Neural progenitor cell (in vitro differentiated cells): ENCODE measurements around the gene GGTLC2. TPM values are rescaled to one million over a fixed set of nuclear protein-coding genes. Genes with fewer than 3 reads are reported as not detected.
A peak's percentile ranks its signal among the peaks of the same experiment; 100 is the strongest.
"Not testable (repeated sequence)": the region's sequence is repeated elsewhere in the genome, so short reads cannot be mapped to it uniquely, and the experiment has no call there.

ENCODE experiments used
- DNase-seq: peaks from one replicate; pipeline ENCODE4 v3.0.0-alpha.2; 2016; ENCODE audit warnings: low spot score
- H2AFZ ChIP-seq: fragments of 200-600 bp; sonication (generic); replicated peaks from 2 replicates; pipeline ENCODE4 v1.6.1; 2016; ENCODE audit warnings: antibody characterized with exemption
- H3F3A ChIP-seq: fragments of 200-600 bp; sonication (generic); 2 replicates; pipeline ENCODE4 v1.6.1; 2016; ENCODE audit warnings: antibody characterized with exemption, low read depth
- H3K27ac ChIP-seq: fragments of 200-600 bp; sonication (generic); 2 replicates; pipeline ENCODE4 v1.5.1; 2016; ENCODE audit warnings: mild to moderate bottlenecking
- H3K27me3 ChIP-seq: fragments of 200-600 bp; sonication (generic); 2 replicates; pipeline ENCODE4 v1.6.1; 2016; ENCODE audit warnings: mild to moderate bottlenecking, moderate library complexity
- H3K36me3 ChIP-seq: fragments of 200-600 bp; sonication (generic); 2 replicates; pipeline ENCODE4 v1.5.1; 2016
- H3K4me1 ChIP-seq: fragments of 200-600 bp; sonication (generic); 2 replicates; pipeline ENCODE4 v1.6.1; 2016; ENCODE audit warnings: mixed run types
- H3K4me2 ChIP-seq: fragments of 200-600 bp; sonication (generic); 2 replicates; pipeline ENCODE4 v1.6.1; 2016
- H3K4me3 ChIP-seq: fragments of 200-600 bp; sonication (generic); 2 replicates; pipeline ENCODE4 v1.5.1; 2016
- H3K79me2 ChIP-seq: fragments of 200-600 bp; sonication (generic); 2 replicates; pipeline ENCODE4 v1.6.1; 2016; ENCODE audit warnings: low read depth
- H3K9ac ChIP-seq: fragments of 200-600 bp; sonication (generic); 2 replicates; pipeline ENCODE4 v1.6.1; 2016
- H3K9me3 ChIP-seq: fragments of 200-600 bp; sonication (generic); 2 replicates; pipeline ENCODE4 v1.5.1; 2016; ENCODE audit warnings: low read depth
- H4K20me1 ChIP-seq: fragments of 200-600 bp; sonication (generic); 2 replicates; pipeline ENCODE4 v1.6.1; 2016; ENCODE audit warnings: low read depth
- H3K27ac Mint-ChIP-seq: 3 replicates; pipeline ENCODE4 v1.8.0; 2021; ENCODE audit warnings: mixed read lengths
- H3K27me3 Mint-ChIP-seq: 2 replicates; pipeline ENCODE4 v1.8.0; 2022; ENCODE audit warnings: low read depth, mild to moderate bottlenecking, inconsistent platforms, moderate library complexity, mixed read lengths; ENCODE audit not compliant: insufficient read depth
- H3K36me3 Mint-ChIP-seq: 3 replicates; pipeline ENCODE4 v1.8.0; 2021; ENCODE audit warnings: mixed read lengths
- H3K4me1 Mint-ChIP-seq: 3 replicates; pipeline ENCODE4 v1.8.0; 2021; ENCODE audit warnings: mixed read lengths
- H3K4me3 Mint-ChIP-seq: 3 replicates; pipeline ENCODE4 v1.8.0; 2021; ENCODE audit warnings: mild to moderate bottlenecking, moderate library complexity, mixed read lengths
- H3K9me3 Mint-ChIP-seq: 3 replicates; pipeline ENCODE4 v1.8.0; 2020; ENCODE audit warnings: mixed read lengths
- CTCF ChIP-seq: fragments of 200-600 bp; sonication (generic); IDR thresholded peaks from 2 replicates; pipeline ENCODE4 v1.5.1; 2017; ENCODE audit warnings: antibody characterized with exemption, mild to moderate bottlenecking
- EZH2 ChIP-seq: fragments of 200-600 bp; sonication (generic); IDR thresholded peaks from 2 replicates; pipeline ENCODE4 v1.6.1; 2017; ENCODE audit warnings: antibody characterized with exemption, mild to moderate bottlenecking, moderate library complexity
- EZH2phosphoT487 ChIP-seq: fragments of 200-600 bp; sonication (generic); IDR thresholded peaks from 2 replicates; pipeline ENCODE4 v1.6.1; 2017; ENCODE audit warnings: antibody characterized with exemption
- total RNA-seq: library from RNA; depleted of rRNA; stranded (reverse); fragments of >200 nt; gene quantifications from 2 replicates; pipeline ENCODE4 v1.2.3, GENCODE V29; 2015; ENCODE audit warnings: low replicate concordance

Gene GGTLC2
- total RNA-seq, 1 donor from 2014 or later = not detected

DNA sequence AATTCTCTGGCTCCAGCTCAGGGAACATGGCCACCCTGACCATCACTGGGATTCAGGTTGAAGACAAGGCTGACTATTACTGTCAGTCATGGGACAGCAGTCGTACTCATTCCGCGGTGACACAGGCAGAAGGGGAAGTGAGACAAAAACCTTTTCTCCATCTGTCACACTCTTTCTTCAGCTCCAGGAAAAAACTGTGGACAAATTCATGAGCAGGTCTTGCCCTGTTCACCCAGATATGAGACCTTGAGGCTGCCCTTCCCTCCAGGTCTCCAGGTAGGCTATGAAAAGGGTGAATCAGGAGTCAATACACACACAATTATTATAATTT lies 39.4 kb upstream of the GGTLC2 start:
- no peaks in the 10 kb centered on the region for H3K4me1 ChIP-seq
- Mint-ChIP-seq H3K4me3 (no peak overlapping the region), H3K9me3 (no peaks in the 10 kb centered on the region), H3K27me3 (peaks cover 4% of the 10 kb centered on the region), H3K36me3 (no peaks in the 10 kb centered on the region), H3K27ac (no peak overlapping the region), H3K4me1 (peaks cover 4% of the 10 kb centered on the region)
- no peak for TF ChIP-seq CTCF
- no peak for TF ChIP-seq EZH2phosphoT487
- no peak for TF ChIP-seq EZH2
- H3K4me2 ChIP-seq = no peak overlapping the region
- no peak overlapping the region for H3K4me3 ChIP-seq
- H3K79me2 ChIP-seq = no peaks in the 10 kb centered on the region
- no peaks in the 10 kb centered on the region for H4K20me1 ChIP-seq
- H3K9me3 ChIP-seq = no peaks in the 10 kb centered on the region
- H3K27me3 ChIP-seq = peaks cover 100% of the 10 kb centered on the region
- no peak for DNase-seq
- no peaks in the 10 kb centered on the region for H3K36me3 ChIP-seq
- H3K27ac ChIP-seq = no peak overlapping the region
- H3K9ac ChIP-seq = no peak overlapping the region
- no peak overlapping the region for H2AFZ ChIP-seq
- H3F3A ChIP-seq = no peaks in the 10 kb centered on the region

DNA sequence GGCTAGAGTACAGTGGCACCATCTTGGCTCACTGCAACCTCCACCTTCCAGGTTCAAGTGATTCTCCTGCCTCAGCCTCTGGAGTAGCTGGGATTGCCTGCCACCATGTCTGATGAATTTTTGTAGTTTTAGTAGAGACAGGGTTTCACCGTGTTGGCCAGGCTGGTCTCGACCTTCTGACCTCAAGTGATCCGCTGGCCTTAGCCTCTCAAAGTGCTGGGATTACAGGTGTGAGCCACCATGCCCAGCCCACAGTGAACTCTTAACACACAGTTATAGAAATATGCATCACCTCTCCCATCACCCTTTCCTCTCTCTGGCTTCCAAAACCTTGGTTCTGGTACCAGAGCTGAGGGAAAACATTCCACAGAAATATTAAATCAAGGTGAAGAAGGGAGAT lies 36.4 kb upstream of the GGTLC2 start:
- H3K36me3 Mint-ChIP-seq, H3K27me3 Mint-ChIP-seq, H3K4me3 ChIP-seq, H3K79me2 ChIP-seq, H3K4me1 ChIP-seq, H3K4me3 Mint-ChIP-seq, H2AFZ ChIP-seq, H3K36me3 ChIP-seq, H3K27ac Mint-ChIP-seq, H3K4me2 ChIP-seq, H3K9ac ChIP-seq, H3F3A ChIP-seq, H3K4me1 Mint-ChIP-seq, H3K27ac ChIP-seq, H3K9me3 Mint-ChIP-seq, DNase-seq, H4K20me1 ChIP-seq, H3K9me3 ChIP-seq: not testable (repeated sequence)
- peaks cover 100% of the 10 kb centered on the region for H3K27me3 ChIP-seq

DNA sequence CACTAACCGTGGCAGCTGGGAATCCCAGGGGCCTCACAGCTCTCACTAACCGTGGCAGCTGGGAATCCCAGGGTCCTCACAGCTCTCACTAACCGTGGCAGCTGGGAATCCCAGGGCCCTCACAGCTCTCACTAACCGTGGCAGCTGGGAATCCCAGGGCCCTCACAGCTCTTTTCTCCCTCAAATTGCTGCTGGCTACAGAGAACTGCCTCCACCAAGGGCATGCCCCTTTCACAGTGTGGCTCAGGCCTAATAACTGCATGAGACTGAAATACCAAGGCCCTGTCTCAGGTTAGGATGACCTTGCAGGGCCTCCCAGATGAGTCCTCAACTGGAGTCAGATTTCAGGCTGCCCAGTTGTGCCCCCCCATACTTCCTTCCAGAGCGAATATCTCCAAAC lies 35.1 kb upstream of the GGTLC2 start:
- H3F3A ChIP-seq = no peaks in the 10 kb centered on the region
- no peaks in the 10 kb centered on the region for H3K9me3 ChIP-seq
- Mint-ChIP-seq H3K27me3 (no peaks in the 10 kb centered on the region), H3K9me3 (no peaks in the 10 kb centered on the region), H3K27ac (peak overlapping the region; percentile 48), H3K4me3 (no peak overlapping the region), H3K4me1 (peaks cover 4% of the 10 kb centered on the region), H3K36me3 (no peaks in the 10 kb centered on the region)
- no peak overlapping the region for H2AFZ ChIP-seq
- no peaks in the 10 kb centered on the region for H3K4me1 ChIP-seq
- no peak overlapping the region for H3K4me2 ChIP-seq
- H4K20me1 ChIP-seq = no peaks in the 10 kb centered on the region
- no peak overlapping the region for H3K27ac ChIP-seq
- no peak for TF ChIP-seq EZH2
- no peak for TF ChIP-seq EZH2phosphoT487
- TF ChIP-seq CTCF = no peak
- no peaks in the 10 kb centered on the region for H3K36me3 ChIP-seq
- peaks cover 100% of the 10 kb centered on the region for H3K27me3 ChIP-seq
- no peak overlapping the region for H3K4me3 ChIP-seq
- no peak for DNase-seq
- no peak overlapping the region for H3K9ac ChIP-seq
- no peaks in the 10 kb centered on the region for H3K79me2 ChIP-seq

GRCh38 chr22:22612516-22612915 lies 31.9 kb upstream of the GGTLC2 start:
- no peak for TF ChIP-seq EZH2
- TF ChIP-seq CTCF = no peak
- no peak for TF ChIP-seq EZH2phosphoT487
- no peak overlapping the region for H3K27ac ChIP-seq
- no peaks in the 10 kb centered on the region for H3K79me2 ChIP-seq
- H3K4me1 Mint-ChIP-seq = peaks cover 11% of the 10 kb centered on the region
- peaks cover 2% of the 10 kb centered on the region for H3K9me3 Mint-ChIP-seq
- no peak overlapping the region for H3K27ac Mint-ChIP-seq
- no peaks in the 10 kb centered on the region for H4K20me1 ChIP-seq
- no peak overlapping the region for H2AFZ ChIP-seq
- H3K4me1 ChIP-seq = no peaks in the 10 kb centered on the region
- H3K4me2 ChIP-seq = no peak overlapping the region
- no peak overlapping the region for H3K9ac ChIP-seq
- H3F3A ChIP-seq = no peaks in the 10 kb centered on the region
- H3K36me3 Mint-ChIP-seq = no peaks in the 10 kb centered on the region
- no peaks in the 10 kb centered on the region for H3K36me3 ChIP-seq
- H3K27me3 Mint-ChIP-seq = no peaks in the 10 kb centered on the region
- no peaks in the 10 kb centered on the region for H3K9me3 ChIP-seq
- H3K4me3 ChIP-seq = no peak overlapping the region
- H3K4me3 Mint-ChIP-seq = no peak overlapping the region
- peaks cover 100% of the 10 kb centered on the region for H3K27me3 ChIP-seq
- DNase-seq = no peak
